ENCODE measurements around the gene TIMM9. TPM values are rescaled to one million over a fixed set of nuclear protein-coding genes. Genes with fewer than 3 reads are reported as not detected.
"Not testable (repeated sequence)": the region's sequence is repeated elsewhere in the genome, so short reads cannot be mapped to it uniquely, and the experiment has no call there.

Gene TIMM9
- total RNA-seq, 1 donor from 2014 or later: 26.6 TPM

DNA sequence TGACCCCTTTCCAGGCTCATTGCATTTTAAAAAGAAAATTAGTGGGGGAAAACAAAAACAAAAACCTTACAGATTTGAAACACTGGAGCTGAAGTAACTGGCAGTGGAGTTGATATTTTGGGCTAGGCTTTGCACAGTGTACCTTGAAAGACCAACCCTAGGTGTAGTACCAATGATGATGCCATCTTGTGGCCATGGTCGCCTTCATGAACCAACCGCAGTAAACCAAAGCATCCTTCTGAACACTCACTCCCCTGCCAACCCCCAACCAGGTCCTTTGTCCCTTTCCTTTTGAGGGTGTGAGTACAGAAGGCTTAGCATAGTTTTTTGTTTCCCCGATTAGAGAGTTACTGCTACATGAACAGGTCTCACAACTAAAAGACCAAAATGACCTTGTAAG is 25.7 kb downstream of the TIMM9 start:
- DNase-seq (ENCODE audit: low spot score): no peak
- intact Hi-C loops (cut with DNase I): no loop called here

GRCh38 chr14:58398895-58399294 is 28.4 kb downstream of the TIMM9 start:
- no peak for DNase-seq (ENCODE audit: low spot score)
- intact Hi-C loops (cut with DNase I): no loop called here

GRCh38 chr14:58398495-58398894 is 28.8 kb downstream of the TIMM9 start:
- intact Hi-C loops (cut with DNase I): no loop called here
- DNase-seq (ENCODE audit: low spot score): no peak

- intact Hi-C loops (cut with DNase I): no loop called here
- DNase-seq (ENCODE audit: low spot score): no peak
These were observed 30.2 kb downstream of the TIMM9 start for GRCh38 chr14:58397156-58397555.

- intact Hi-C loops (cut with DNase I): no loop called here
- DNase-seq (ENCODE audit: low spot score): peak; percentile 83
These were observed 31.2 kb downstream of the TIMM9 start, which contains the start of gene TOMM20L for GRCh38 chr14:58395812-58396788. Gene TOMM20L (plus strand): TSS chr14:58395930. CDS start chr14:58395958, 28 bp downstream.

- intact Hi-C loops (cut with DNase I): no loop called here
- DNase-seq (ENCODE audit: low spot score): no peak
These were observed 31.8 kb downstream of the TIMM9 start for GRCh38 chr14:58395562-58395811.

- intact Hi-C loops (cut with DNase I): no loop called here
- DNase-seq (ENCODE audit: low spot score): no peak
These were observed 36.5 kb downstream of the TIMM9 start for GRCh38 chr14:58390830-58391229.

DNA sequence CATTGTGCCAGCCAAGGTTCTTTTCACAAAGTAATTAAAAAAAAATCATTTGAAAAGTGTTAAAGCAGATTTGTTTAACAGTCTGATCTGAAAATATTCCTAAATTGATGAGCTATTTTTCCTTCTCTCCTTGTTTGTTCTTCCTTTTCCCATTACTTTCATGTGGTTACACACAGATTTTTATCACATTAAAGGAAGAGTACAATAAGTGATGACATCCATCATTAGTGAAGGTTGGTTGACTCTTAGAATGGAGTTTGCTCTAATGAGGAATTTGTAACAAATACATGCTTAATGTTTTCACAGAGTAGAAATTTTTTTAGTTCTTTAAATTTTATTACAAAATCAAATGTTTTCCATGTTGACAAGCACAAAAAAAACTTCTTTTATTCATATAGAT is 50.5 kb downstream of the TIMM9 start:
- DNase-seq (ENCODE audit: low spot score): no peak
- intact Hi-C loops (cut with DNase I): no loop called here

- no peak for DNase-seq (ENCODE audit: low spot score)
- intact Hi-C loops (cut with DNase I): no loop called here
These were observed 58.4 kb downstream of the TIMM9 start for GRCh38 chr14:58368956-58369355.

DNA sequence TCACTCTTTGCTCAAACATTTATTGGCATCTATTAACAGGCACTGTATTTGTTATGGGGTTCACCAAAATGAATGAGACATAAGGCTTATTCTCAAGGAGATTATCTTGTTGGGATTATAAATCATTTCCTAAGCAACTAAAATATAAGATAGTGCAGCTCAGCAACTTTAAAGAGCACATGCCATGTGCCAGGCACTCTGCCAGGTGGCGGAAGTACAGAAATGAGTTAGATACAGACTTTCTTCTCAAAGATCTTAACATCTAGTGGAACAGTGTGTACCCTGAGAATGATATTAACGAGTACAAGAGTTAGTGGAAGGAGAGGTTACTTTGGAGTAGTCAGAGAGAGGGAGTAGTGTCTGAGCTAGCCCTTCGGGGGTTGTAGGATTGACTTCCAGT is 60.0 kb downstream of the TIMM9 start:
- intact Hi-C loops (cut with DNase I): no loop called here

DNA sequence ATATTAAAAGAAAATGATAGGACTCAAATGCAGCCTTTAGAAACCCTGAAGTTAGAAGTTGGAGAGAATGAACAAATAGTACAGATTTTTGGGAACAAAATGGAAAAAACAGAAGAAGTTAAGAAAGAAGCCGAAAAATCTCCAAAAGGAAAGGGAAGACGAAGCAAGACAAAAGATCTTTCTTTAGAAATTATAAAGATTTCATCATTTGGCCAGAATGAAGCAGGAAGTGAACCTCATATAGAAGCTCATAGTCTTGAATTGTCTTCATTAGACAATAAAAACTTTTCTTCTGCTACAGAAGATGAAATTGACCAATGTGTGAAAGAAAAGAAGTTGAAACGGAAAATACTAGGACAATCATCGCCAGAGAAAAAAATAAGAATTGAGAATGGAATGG is 63.0 kb downstream of the TIMM9 start:
- DNase-seq (ENCODE audit: low spot score): no peak
- intact Hi-C loops (cut with DNase I): no loop called here

More for the DNA sequence above, 60.0 kb downstream of the TIMM9 start:
- DNase-seq (ENCODE audit: low spot score): no peak

- intact Hi-C loops (cut with DNase I): no loop called here
- DNase-seq (ENCODE audit: low spot score): no peak
These were observed 64.4 kb downstream of the TIMM9 start for GRCh38 chr14:58362798-58363412.

- intact Hi-C loops (cut with DNase I); DNase-seq (ENCODE audit: low spot score): not testable (repeated sequence)
These were observed 65.1 kb downstream of the TIMM9 start for GRCh38 chr14:58362272-58362671.

Other genes starting within 250 kb of the TIMM9 start
- 68.5 TPM for gene ACTR10, start 227.4 kb downstream of the TIMM9 start, total RNA-seq
- 118 TPM for gene PSMA3, start 182.7 kb downstream of the TIMM9 start, total RNA-seq
- gene ARID4A, start 129.0 kb downstream of the TIMM9 start, total RNA-seq: 22.2 TPM
- gene TOMM20L, start 31.6 kb downstream of the TIMM9 start, total RNA-seq: not detected
- 17.0 TPM for gene KIAA0586, start 188 bp upstream of the TIMM9 start, total RNA-seq
- gene DACT1, start 210.4 kb upstream of the TIMM9 start, total RNA-seq: 3.2 TPM

All from cardiac septum (tissue), 1 donor.